SK-MEL-5 (cell line): Measurements from ENCODE around the gene ACACB. TPM values are rescaled to one million over a fixed set of nuclear protein-coding genes. Genes with fewer than 3 reads are reported as not detected.

Source experiments
- DNase-seq: peaks from one replicate; pipeline ENCODE4 v3.0.0-alpha.2; 2016; ENCODE audit warnings: low read depth, low spot score
- in situ Hi-C: cut with HindIII; loops from 2 replicates; pipeline ENCODE4 v1.10.0; 2016; ENCODE audit warnings: low sequenced_read_pairs, high pct_unique_total_duplicates, low pct_unique_long_range_greater_than_20kb
- total RNA-seq: library from RNA; depleted of rRNA; stranded (reverse); fragments of >200 nt; shearing (Covaris generic); gene quantifications from 2 replicates; pipeline ENCODE4 v1.2.3, GENCODE V29; 2014

The ACACB gene
- total RNA-seq, 1 experiment from 2014 or later, result 5.9 TPM

DNA sequence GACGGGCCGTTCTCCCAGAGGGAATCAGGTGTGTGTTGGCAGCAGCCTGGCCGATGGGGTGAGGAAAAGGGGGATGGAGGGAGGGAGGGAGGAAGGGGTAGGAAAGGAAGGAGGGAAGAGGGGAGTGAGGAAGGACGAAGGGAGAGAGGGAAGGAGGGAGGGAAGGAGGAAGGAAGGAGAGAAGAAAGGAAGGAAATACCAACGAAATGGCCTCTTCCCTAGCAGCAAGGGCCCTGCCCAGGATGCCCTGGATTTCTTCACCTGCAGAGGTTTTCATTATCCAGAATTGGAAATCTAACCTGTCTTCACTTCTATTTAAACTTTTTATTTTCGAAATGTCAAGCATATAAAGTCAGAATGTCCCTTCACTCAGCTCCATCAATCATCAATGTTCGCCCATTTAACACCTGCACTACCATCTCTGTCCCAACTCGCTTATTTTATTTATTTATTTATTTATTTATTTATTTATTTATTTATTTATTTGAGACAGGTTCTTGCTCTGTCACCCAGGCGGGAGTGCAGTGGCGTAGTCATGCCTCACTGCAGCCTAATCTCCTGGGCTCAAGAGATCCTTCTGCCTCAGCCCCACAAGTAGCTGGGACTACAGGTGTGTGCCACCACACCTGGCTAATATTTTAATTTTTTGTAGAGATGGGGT lies 70.7 kb downstream of the ACACB start:
- in situ Hi-C loops, result no loop called here
- no peak for DNase-seq

DNA sequence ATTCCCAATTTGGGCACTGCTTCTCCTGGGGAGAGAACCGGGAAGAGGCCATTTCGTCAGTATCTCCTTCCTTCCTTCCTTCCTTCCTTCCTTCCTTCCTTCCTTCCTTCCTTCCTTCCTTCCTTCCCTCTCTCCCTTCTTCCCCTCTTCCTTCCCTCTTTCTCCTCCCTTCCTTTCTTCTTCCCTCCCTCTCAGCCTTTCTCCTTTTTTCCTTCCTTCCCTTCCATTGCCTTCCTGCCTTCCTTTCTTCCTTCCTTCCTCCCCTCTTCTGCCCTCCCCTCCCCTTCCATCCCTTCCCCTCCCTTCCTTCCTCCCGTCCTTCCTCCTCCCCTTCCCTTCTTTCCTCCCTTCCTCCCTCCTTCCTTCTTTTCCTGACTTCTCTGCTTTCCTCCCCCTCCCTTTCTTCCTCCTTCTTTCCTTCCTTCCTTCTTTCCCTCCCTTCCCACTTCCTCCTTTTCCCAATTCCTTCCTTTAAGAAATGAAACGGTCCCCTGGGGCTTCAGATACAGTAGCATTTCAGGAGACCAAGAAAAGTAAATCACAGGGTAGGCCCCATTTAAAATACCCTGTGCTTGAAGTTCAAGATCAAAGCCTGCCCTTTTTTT lies 71.8 kb downstream of the ACACB start:
- no peak for DNase-seq
- in situ Hi-C loops, result no loop called here

DNA sequence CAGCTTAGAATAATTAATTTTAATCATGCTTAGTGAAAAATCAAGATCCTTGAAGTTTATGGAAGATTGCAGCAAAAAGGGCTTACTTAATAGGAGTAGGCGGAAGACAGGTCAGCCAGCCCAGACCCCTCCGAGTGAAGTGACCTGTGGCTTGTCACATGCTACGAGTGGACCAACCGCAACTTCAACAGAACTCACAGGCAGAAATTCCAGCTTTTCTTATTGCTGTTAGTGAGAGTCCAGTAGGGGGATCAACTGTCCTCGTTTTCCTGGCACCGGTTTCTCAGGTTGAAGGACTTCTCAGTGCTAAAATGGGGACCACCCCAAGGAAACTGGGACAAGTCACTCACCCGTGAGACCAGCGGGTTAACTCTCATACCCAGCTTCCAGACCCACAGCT lies 72.9 kb downstream of the ACACB start:
- in situ Hi-C loops, result no loop called here
- no peak for DNase-seq

DNA sequence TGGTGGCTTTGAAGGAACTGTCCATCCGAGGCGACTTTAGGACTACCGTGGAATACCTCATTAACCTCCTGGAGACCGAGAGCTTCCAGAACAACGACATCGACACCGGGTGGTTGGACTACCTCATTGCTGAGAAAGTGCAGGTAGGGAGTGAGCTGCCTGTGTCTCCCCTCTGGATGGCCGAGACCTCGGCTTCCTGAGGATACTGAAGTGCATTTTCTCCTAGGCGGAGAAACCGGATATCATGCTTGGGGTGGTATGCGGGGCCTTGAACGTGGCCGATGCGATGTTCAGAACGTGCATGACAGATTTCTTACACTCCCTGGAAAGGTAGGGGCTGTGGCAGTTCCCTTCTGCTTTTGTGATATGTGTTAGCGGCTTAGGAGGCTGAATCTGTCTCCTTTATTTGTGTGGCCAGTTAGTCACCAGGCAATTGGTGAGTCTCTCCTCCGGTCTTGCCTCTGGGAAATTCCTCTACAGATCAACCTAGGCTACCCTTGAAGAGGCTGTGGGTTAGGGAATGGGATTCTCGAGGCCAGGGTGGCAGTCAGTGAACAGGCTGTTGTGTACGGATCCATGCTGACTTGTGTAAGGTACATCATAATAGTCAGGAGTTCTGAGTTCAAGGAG lies 75.3 kb downstream of the ACACB start:
- DNase-seq, result no peak
- in situ Hi-C loops, result no loop called here

DNA sequence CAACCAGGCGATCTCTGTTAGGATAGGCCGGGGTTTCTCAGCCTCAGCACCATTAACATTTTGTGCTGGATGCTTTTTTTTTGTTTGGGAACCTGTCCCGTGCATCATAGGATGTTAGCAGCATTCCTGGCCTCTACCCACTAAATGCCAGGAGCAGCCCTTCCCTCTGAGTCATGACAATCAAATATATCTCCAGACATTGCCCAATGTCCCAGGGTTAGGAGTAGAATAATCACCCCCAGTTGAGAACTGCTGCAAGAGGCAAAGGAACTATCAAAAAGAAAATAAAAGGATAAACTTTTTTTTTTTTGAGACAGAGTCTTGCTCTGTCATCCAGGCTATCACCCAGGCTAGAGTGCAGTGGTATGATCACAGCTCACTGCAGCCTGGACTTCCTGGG lies 76.0 kb downstream of the ACACB start:
- DNase-seq, result no peak
- in situ Hi-C loops, result no loop called here

DNA sequence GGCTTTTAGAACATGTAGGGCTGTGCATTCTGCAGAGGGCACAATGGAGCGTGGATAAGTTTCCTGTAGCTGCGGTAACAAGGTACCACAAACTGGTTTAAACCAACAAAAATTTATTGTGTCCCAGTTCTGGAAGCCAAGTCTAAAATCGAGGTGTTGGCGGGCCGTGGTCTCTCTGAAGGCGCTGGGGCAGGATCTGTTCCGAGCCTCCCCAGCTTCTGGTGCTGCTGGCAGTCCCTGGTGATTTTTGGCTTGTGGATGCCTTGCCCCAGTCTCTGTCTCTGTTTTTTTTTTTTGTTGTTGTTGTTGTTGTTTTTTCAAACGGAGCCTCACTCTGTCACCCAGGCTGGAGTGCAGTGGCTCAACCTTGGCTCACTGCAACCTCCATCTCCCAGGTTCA lies 77.5 kb downstream of the ACACB start:
- in situ Hi-C loops, result no loop called here
- no peak for DNase-seq

DNA sequence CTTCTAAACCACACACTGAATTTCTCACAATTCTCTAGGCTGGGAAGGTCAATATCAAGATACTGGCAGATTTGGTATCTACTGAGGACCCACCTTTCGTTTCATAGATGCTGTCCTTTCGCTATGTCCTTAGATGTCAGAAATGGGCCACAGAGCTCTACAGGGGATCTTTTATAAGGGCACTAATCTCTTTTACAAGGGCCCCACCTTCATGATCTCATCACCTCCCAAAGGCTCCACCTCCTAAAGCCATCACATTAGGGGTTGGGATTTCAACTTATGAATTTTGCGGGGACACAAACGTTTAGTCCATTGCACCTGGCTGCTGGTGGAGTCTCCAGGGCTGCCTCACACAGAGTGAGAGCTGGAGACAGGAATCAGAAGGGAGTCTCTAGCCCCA lies 79.9 kb downstream of the ACACB start:
- DNase-seq, result no peak
- in situ Hi-C loops, result no loop called here

DNA sequence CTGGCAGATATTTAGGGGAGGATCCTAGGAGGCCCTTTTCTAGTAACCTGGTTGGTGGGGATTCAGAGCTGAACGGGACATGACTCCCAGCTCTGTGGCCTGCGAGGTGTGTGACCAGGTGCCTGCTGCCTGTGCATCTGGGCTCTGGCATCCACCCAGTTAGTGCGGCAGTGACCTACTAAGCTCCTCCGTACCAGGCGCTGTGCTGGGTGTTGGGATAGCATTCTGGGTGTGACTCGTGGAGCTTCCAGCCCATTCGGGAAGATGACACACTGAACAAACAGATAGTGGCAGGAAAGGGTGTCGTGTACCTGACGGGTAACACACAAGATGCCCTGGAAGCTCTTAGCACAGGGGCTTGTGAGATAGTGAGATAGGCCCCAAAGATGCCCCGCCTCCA lies 80.9 kb downstream of the ACACB start:
- DNase-seq, result no peak
- in situ Hi-C loops, result no loop called here

DNA sequence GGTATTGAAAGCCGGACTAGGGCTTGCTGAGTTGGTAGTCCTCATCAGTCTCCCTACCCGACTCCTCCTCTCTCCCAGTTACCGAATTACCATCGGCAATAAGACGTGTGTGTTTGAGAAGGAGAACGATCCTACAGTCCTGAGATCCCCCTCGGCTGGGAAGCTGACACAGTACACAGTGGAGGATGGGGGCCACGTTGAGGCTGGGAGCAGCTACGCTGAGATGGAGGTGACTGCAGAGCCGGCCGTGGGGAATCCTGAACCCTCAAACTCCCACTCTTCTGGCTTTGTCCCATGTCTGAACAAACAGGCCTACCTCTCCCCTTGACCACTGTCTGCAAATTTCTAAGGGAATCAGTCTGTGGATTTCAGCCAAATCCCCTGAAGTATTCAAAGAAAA lies 82.9 kb downstream of the ACACB start:
- DNase-seq, result no peak
- in situ Hi-C loops, result no loop called here

DNA sequence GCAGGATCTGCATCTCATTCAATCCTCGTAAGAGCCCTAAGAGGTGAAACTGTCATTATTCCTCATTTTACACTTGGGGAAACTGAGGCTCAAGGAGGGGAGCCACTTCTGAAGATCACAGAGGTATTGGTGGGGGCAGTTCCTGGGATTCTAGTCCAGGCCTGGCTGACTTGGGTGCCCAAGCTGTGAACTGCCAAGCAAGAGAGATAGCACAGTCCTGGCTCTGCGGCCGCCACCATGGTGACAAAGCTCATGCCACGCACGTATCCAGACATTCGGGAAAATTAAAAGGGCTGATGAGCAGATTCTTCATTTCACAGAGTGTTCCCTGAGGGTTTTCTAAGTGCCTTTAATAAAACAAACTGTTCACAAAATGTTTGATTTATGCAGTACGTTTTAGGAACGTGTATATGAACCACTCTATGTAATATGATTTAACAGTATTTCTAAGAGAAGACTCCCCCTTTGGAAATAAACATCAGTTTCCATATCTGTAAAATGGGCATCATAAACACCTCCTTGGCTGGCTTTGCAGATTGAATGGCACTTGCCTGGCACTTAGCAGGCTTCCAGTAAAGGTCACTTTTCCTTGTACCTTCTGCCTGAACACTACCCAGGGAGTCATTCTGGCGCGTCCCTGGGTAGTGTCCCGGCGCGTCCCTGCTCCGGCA lies 84.6 kb downstream of the ACACB start:
- in situ Hi-C loops, result no loop called here
- no peak for DNase-seq

DNA sequence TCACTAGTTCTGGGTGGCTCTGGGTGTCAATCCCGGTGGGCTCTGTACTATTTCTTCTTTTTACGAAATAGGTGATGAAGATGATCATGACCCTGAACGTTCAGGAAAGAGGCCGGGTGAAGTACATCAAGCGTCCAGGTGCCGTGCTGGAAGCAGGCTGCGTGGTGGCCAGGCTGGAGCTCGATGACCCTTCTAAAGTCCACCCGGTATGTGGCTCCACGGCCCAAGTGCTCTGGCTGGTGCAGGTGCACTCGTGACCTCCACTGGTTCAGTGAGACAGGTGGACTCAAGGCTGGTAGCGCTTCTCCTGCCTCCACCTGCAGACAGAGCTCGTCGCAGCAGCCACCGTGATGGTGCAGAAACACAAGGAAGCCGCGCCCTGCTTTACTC lies 85.1 kb downstream of the ACACB start:
- in situ Hi-C loops, result no loop called here
- no peak for DNase-seq

DNA sequence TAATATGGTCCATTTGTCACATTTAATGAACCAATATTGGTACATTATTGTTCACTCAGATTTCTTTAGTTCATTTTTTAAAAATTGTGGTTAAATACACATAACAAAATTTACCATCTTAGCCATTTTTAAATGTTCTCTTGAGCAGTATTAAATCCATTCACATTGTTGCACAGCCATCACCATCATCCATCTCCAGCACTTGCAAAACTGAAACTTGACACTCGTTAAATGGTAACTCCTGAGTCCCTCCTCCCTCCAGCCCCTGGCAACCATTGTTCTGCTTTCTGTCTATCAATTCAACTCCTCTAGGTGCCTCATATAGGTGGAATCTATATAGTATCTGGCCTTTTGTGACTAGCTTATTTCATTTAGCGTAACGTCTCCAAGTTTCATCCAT lies 86.4 kb downstream of the ACACB start:
- in situ Hi-C loops, result no loop called here
- DNase-seq, result no peak

DNA sequence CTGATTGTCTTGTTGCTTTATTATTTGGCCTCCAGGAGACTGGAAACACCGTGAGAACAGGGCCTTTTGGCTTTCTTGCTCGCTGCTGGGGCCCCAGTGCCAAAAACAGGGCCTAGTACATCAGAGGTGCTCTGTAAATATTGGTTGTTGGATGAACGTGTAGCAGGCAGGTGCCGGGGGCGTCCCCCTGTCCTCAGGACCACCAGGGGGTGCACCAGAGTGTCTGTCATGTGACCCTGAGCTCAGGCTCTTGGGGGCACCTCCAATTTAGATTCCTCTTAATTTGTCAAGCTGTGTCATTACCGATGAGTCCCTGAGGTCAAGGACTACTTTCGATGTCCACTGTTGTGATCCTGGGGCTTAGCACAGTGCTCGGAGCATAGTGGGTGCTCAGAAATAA lies 87.1 kb downstream of the ACACB start:
- in situ Hi-C loops, result no loop called here
- DNase-seq, result no peak

DNA sequence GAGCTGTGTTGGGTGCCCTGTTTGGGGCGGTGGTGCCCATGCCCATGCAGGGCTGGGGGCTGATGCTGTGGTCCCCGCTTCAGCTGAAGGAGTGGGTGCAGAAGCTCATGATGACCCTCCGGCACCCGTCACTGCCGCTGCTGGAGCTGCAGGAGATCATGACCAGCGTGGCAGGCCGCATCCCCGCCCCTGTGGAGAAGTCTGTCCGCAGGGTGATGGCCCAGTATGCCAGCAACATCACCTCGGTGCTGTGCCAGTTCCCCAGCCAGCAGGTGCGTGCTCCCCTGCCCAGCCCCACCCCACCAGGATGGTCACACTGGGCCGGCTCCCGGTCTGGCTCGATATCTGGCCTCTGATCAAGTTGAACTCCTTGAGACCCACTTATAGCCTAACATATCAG lies 92.7 kb downstream of the ACACB start:
- DNase-seq, result no peak
- in situ Hi-C loops, result no loop called here

DNA sequence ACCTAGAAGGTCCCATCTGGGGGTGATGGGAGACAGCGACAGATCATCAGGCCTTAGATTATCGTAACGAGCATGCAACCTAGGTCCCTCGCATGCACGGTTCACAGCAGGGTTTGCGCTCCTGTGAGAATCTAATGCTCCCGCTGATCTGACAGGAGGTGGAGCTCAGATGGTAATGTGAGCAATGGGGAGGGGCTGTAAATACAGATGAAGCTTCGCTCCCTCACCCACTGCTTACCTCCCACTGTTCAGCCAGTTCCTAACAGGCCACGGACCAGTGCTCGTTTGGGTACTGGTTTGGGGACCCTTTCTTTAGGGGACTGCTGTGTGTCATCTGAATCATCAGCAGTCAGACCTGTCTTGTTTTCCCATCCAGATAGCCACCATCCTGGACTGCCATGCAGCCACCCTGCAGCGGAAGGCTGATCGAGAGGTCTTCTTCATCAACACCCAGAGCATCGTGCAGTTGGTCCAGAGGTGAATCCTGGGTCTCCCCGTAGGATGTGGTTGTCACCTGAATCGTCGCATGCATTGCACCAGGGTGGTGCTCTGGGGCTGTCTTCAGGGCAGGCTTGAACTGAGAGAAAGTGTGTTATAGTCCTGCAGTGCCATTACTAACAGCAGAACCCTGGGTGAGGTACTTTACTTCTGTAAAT lies 96.2 kb downstream of the ACACB start:
- DNase-seq, result no peak
- in situ Hi-C loops, result no loop called here

DNA sequence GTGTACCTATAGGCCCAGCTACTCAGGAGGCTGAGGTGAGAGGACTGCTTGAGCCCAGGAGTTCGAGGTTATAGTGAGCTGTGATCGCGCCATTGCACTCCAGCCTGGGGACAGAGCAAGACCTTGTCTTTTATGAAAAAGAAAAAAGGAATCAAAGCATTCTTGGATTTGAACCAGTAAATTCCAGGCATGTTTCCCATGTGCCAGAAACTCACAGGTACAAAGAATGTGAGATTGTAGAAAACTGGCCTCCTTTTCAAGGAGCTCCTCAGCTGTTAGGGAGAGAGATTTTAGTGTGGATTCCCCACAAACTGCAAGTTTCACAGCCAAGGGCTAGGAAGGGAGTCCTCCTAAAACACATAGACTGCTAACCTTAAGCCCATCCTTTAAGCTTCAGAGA lies 97.7 kb downstream of the ACACB start:
- in situ Hi-C loops, result no loop called here
- no peak for DNase-seq

DNA sequence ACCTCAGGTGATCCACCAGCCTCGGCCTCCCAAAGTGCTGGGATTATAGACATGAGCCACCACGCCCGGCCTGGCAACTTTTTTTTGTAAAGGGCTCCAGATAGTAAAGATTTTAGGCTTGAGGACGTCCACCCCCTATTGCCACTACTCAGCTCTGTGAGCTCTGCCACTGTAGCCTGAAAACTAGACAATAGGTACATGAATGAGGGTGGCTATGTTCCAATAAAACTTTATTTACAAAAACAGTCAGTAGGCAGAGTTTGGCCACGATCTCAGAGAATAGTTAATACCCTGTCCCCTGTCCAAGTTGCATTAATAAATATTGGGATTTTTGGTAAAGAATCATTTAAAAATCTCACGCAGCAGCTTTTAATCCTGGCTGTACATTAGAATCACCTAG lies 102.6 kb downstream of the ACACB start:
- in situ Hi-C loops, result no loop called here
- DNase-seq, result no peak

DNA sequence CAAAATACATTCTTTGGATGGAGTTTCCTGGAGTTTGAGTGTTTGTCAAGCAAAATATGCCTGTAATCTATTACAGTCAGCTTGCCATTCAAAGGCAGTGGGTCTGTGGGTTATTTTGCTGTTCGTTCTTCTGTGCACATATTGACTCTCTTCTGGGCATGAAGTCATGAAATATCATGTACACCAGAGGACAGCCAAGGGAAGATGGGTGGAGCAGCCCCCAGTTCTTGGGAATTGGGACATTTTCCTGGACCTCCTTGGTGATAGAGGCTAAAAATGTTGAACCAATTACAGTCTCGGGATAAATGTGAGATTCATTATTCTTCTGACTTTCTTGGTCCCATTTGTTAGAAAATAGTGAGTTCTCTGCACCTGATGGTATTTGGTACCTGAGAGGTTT lies 103.6 kb downstream of the ACACB start:
- in situ Hi-C loops, result no loop called here
- DNase-seq, result no peak
